Measurements from ENCODE around the gene CENPS. TPM values are rescaled to one million over a fixed set of nuclear protein-coding genes. Genes with fewer than 3 reads are reported as not detected.
"Not testable (repeated sequence)": the region's sequence is repeated elsewhere in the genome, so short reads cannot be mapped to it uniquely, and the experiment has no call there.

CENPS gene
- total and polyA plus RNA-seq, 7 experiments from 2014 or later, result 5.4 to 13.2 (median 9.8) TPM

DNA sequence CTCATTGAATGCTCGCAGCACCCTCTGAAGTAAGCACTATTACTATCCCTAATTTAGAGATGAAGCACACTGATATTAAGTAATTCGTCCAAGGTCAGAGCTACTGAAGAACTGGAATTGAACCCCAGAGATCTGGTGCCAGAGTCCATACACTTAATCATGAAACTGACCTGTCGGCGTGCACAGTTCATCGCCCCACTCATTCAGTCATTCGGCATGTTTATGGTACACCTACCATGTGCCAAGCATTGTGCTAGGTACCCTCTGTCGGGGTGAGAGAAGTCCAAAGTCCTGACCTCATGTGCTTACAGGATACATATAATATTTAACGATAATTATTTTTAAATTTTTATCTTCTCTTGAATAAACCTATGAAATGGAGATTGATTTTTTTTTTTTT, 5.6 kb upstream of the CENPS start:
- ChIA-PET CTCF (interaction anchor here (0.7 to 1.0 kb wide), 2 partner anchors 84 to 215 kb away, joined by 3 read pairs; no protein-coding TSS in a partner anchor), POLR2A (no interaction called here)
- Histone ChIP-seq H3K4me3 (ENCODE audit: low read length) (no peak overlapping the region), H3K36me3 (ENCODE audit: control insufficient read depth in 2 of 3, insufficient read depth in 3 of 3, low read length in 3 of 3) (peaks cover 0 to 10% (median 0%) of the 10 kb centered on the region in 3 experiments), H3K27me3 (ENCODE audit: control insufficient read depth in 2 of 2, insufficient read depth in 2 of 2, low read length in 2 of 2) (no peaks in the 10 kb centered on the region), H3K9me3 (ENCODE audit: control insufficient read depth in 2 of 3, low read length in 3 of 3) (no peaks in the 10 kb centered on the region), H3K4me1 (ENCODE audit: control insufficient read depth in 2 of 2, insufficient read depth in 2 of 2, low read length in 2 of 2) (peaks cover 0 to 3% of the 10 kb centered on the region in 2 donors), H3K27ac (ENCODE audit: low read depth, low read length) (no peak overlapping the region)
- peaks cover 3 to 10% (median 3%) of the 10 kb centered on the region in 5 donors for H3K36me3 Mint-ChIP-seq
- ATAC-seq (no peak), DNase-seq (no peak)
- H3K4me1 Mint-ChIP-seq, result peaks cover 0 to 10% (median 4%) of the 10 kb centered on the region in 7 donors
- H3K27me3 Mint-ChIP-seq, result no peaks in the 10 kb centered on the region
- H3K27ac Mint-ChIP-seq, result no peak overlapping the region
- intact Hi-C loops (cut with micrococcal nuclease), result loop anchor here in 1 of 2 donors (1.0 kb wide), 1 partner anchor 47 kb away; no protein-coding TSS in a partner anchor
- H3K4me3 Mint-ChIP-seq, result no peak overlapping the region
- no peaks in the 10 kb centered on the region for H3K9me3 Mint-ChIP-seq

DNA sequence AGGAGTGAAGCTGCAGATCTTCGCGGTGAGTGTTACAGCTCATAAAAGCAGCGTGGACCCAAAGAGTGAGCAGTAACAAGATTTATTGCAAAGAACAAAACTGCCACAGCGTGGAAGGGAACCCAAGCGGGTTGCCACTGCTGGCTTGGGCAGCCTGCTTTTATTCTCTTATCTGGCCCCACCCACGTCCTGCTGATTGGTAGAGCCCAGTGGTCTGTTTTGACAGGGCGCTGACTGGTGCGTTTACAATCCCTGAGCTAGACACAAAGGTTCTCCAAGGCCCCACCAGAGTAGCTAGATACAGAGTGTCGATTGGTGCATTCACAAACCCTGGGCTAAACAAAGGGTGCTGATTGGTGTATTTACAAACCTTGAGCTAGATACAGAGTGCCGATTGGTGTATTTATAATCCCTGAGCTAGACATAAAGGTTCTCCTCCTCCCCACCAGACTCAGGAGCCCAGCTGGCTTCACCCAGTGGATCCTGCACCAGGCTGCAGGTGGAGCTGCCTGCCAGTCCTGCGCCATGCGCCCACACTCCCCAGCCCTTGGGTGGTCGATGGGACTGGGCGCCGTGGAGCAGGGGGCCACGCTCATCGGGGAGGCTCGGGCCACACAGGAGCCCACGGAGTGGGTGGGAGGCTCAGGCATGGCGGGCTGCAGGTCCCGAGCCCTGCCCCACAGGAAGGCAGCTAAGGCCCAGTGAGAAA, 4.3 kb upstream of the CENPS start:
- H3K9me3 Mint-ChIP-seq; DNase-seq; intact Hi-C loops (cut with micrococcal nuclease); H3K27me3 ChIP-seq (ENCODE audit: control insufficient read depth in 2 of 2, insufficient read depth in 2 of 2, low read length in 2 of 2); H3K4me1 ChIP-seq (ENCODE audit: control insufficient read depth in 2 of 2, insufficient read depth in 2 of 2, low read length in 2 of 2); H3K36me3 ChIP-seq (ENCODE audit: control insufficient read depth in 2 of 3, insufficient read depth in 3 of 3, low read length in 3 of 3); H3K27me3 Mint-ChIP-seq; POLR2A ChIA-PET; ATAC-seq; H3K9me3 ChIP-seq (ENCODE audit: control insufficient read depth in 2 of 3, low read length in 3 of 3); H3K27ac ChIP-seq (ENCODE audit: low read depth, low read length); H3K4me3 Mint-ChIP-seq; H3K4me3 ChIP-seq (ENCODE audit: low read length); H3K36me3 Mint-ChIP-seq: not testable (repeated sequence)
- Mint-ChIP-seq H3K4me1 (peaks cover 0 to 17% (median 14%) of the 10 kb centered on the region in 7 donors), H3K27ac (peak overlapping the region in 1 of 9 donors; percentile 9)
- CTCF ChIA-PET, result interaction anchor here (1.2 to 1.5 kb wide), 2 partner anchors 216 to 439 kb away, joined by 3 read pairs; partner anchors contain the start of gene KIF1B

DNA sequence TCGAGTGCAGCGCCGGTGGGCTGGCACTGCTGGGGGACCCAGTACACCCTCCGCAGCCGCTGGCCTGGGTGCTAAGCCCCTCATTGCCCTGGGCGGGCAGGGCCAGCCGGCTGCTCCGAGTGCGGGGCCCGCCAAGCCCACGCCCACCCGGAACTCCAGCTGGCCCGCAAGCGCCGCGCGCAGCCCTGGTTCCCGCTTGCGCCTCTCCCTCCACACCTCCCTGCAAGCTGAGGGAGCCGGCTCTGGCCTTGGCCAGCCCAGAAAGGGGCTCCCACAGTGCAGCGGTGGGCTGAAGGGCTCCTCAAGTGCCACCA, 3.7 kb upstream of the CENPS start:
- H3K27me3 Mint-ChIP-seq; H3K27ac ChIP-seq (ENCODE audit: low read depth, low read length); ATAC-seq; H3K4me1 ChIP-seq (ENCODE audit: control insufficient read depth in 2 of 2, insufficient read depth in 2 of 2, low read length in 2 of 2); H3K36me3 ChIP-seq (ENCODE audit: control insufficient read depth in 2 of 3, insufficient read depth in 3 of 3, low read length in 3 of 3); H3K9me3 ChIP-seq (ENCODE audit: control insufficient read depth in 2 of 3, low read length in 3 of 3); H3K27ac Mint-ChIP-seq; intact Hi-C loops (cut with micrococcal nuclease); H3K4me3 Mint-ChIP-seq; H3K36me3 Mint-ChIP-seq; H3K4me3 ChIP-seq (ENCODE audit: low read length); H3K9me3 Mint-ChIP-seq; POLR2A ChIA-PET; H3K27me3 ChIP-seq (ENCODE audit: control insufficient read depth in 2 of 2, insufficient read depth in 2 of 2, low read length in 2 of 2); DNase-seq: not testable (repeated sequence)
- CTCF ChIA-PET, result interaction anchor here (1.2 to 1.5 kb wide), 2 partner anchors 216 to 439 kb away, joined by 3 read pairs; partner anchors contain the start of gene KIF1B
- peaks cover 0 to 22% (median 20%) of the 10 kb centered on the region in 7 donors for H3K4me1 Mint-ChIP-seq

DNA sequence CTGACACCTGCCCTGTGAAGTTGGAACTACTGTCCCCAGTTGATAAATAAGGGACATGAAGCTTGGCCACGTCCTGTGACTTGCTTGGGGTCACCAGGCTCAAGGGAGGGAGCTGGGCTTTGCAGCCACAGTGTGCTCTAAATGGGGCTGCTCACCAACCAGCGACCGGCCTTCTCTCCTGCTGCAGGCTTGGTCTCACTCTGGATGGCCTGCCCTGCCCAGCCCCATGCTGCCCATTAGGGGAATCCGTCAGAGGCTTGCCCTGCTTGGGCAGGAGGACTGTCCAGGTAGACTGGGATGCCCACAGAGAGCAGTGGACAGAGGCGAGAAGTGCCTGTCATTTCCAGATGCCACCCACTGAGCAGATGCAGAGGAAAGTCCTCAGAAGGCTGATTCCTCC, 1.2 kb upstream of the CENPS start:
- H3K4me1 Mint-ChIP-seq, result peaks cover 0 to 26% (median 20%) of the 10 kb centered on the region in 7 donors
- H3K4me3 Mint-ChIP-seq, result peak overlapping the region in 5 of 10 donors; percentile 17 to 94 (median 90)
- DNase-seq (no peak), ATAC-seq (no peak)
- Histone ChIP-seq H3K4me3 (ENCODE audit: low read length) (no peak overlapping the region), H3K27ac (ENCODE audit: low read depth, low read length) (no peak overlapping the region), H3K4me1 (ENCODE audit: control insufficient read depth in 2 of 2, insufficient read depth in 2 of 2, low read length in 2 of 2) (peaks cover 3 to 8% of the 10 kb centered on the region in 2 donors), H3K27me3 (ENCODE audit: control insufficient read depth in 2 of 2, insufficient read depth in 2 of 2, low read length in 2 of 2) (no peaks in the 10 kb centered on the region), H3K36me3 (ENCODE audit: control insufficient read depth in 2 of 3, insufficient read depth in 3 of 3, low read length in 3 of 3) (no peaks in the 10 kb centered on the region), H3K9me3 (ENCODE audit: control insufficient read depth in 2 of 3, low read length in 3 of 3) (no peaks in the 10 kb centered on the region)
- H3K36me3 Mint-ChIP-seq, result no peaks in the 10 kb centered on the region
- intact Hi-C loops (cut with micrococcal nuclease), result loop anchor here (1.0 to 2.0 kb wide), 7 partner anchors 31 to 554 kb away; partner anchors contain the start of genes KIF1B (in 2 of the 2) and UBE4B (in 1 of the 2)
- CTCF ChIA-PET, result interaction anchor here (0.6 to 4.1 kb wide), 9 partner anchors 8 to 555 kb away, joined by 3 to 41 read pairs (median 5); partner anchors contain the start of gene KIF1B
- POLR2A ChIA-PET, result interaction anchor here (1.9 kb wide), 1 partner anchor 219 kb away, joined by 10 read pairs; the partner anchor contains the start of gene KIF1B
- no peaks in the 10 kb centered on the region for H3K9me3 Mint-ChIP-seq
- peak overlapping the region in 4 of 9 donors; percentile 13 to 91 (median 84) for H3K27ac Mint-ChIP-seq
- peaks cover 0 to 2% (median 0%) of the 10 kb centered on the region in 5 donors for H3K27me3 Mint-ChIP-seq

DNA sequence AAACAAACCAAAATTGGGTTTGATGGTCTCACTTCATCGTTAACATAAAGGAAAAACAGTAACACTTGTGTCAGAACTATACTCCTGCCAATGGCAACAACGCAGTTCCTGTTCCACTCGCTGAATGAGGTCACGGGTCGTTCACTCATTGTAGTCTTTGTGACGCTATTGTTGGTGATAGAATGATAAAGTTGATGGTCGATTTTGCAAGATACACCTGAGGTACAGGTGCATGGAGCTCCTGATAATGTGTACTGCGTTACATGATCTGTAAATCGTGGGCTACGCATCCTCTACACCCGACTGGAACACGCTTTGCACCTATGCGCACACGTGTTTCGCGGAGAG, 391 bp upstream of the CENPS start:
- intact Hi-C loops (cut with micrococcal nuclease), result loop anchor here (1.0 to 5.0 kb wide), 7 partner anchors 32 to 520 kb away; partner anchors contain the start of genes DFFA (in 2 of the 2), UBE4B (in 2 of the 2) and CTNNBIP1 (in 1 of the 2)
- H3K27me3 ChIP-seq (ENCODE audit: control insufficient read depth in 2 of 2, insufficient read depth in 2 of 2, low read length in 2 of 2), result no peaks in the 10 kb centered on the region
- peak overlapping the region; percentile 88 for H3K27ac ChIP-seq (ENCODE audit: low read depth, low read length)
- Mint-ChIP-seq H3K4me3 (peak overlapping the region; percentile 82 to 98 (median 88)), H3K27ac (peak overlapping the region; percentile 66 to 96 (median 91)), H3K4me1 (peaks cover 0 to 26% (median 20%) of the 10 kb centered on the region in 7 donors), H3K9me3 (no peaks in the 10 kb centered on the region), H3K36me3 (no peaks in the 10 kb centered on the region), H3K27me3 (peaks cover 0 to 2% (median 0%) of the 10 kb centered on the region in 5 donors)
- H3K36me3 ChIP-seq (ENCODE audit: control insufficient read depth in 2 of 3, insufficient read depth in 3 of 3, low read length in 3 of 3), result no peaks in the 10 kb centered on the region
- peak in 1 of 9 donors; percentile 62 for DNase-seq
- CTCF ChIA-PET, result interaction anchor here (0.6 to 4.1 kb wide), 13 partner anchors 12 to 575 kb away, joined by 3 to 41 read pairs (median 5); partner anchors contain the start of gene KIF1B
- H3K4me1 ChIP-seq (ENCODE audit: control insufficient read depth in 2 of 2, insufficient read depth in 2 of 2, low read length in 2 of 2), result peaks cover 3 to 8% of the 10 kb centered on the region in 2 donors
- H3K4me3 ChIP-seq (ENCODE audit: low read length), result peak overlapping the region; percentile 97
- H3K9me3 ChIP-seq (ENCODE audit: control insufficient read depth in 2 of 3, low read length in 3 of 3), result no peaks in the 10 kb centered on the region
- peak; percentile 6 for ATAC-seq
- POLR2A ChIA-PET, result interaction anchor here (1.3 to 2.2 kb wide), 6 partner anchors 13 to 220 kb away, joined by 3 to 10 read pairs (median 6); partner anchors contain the start of genes KIF1B, PEX14 and PGD

DNA sequence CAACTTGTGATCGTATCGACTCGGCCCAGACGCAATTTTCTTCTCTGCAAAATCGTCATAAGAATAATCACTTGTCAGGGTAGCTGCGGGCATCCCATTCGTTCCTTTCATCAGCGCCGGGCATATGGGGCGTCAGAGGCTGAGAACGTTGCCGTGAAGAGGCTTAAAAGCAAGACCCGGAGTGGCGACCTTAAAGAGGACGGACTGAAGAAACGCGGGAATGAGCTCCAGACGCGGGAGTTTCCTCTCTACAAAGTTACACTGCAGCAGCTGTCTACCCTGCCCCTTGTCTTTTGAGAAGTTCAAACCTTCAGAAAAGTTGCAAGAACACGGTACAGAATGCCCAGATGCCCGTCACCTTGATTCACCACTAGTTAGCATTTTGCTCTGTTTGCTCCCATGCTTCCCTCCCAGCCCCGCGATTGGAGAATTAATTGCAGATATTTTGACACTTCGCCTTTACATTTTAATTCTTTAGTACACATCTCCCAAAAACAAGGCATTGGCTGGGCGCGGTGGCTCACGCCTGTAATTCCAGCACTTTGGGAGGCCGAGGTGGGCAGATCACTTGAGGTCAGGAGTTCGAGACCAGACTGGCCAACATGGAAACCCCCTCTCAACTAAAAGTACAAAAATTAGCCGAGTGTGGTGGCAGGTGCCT, 967 bp downstream of the CENPS start:
- no peaks in the 10 kb centered on the region for H3K36me3 Mint-ChIP-seq
- peaks cover 0 to 26% (median 20%) of the 10 kb centered on the region in 7 donors for H3K4me1 Mint-ChIP-seq

More for the DNA sequence above, 967 bp downstream of the CENPS start:
- Mint-ChIP-seq H3K4me3 (peak overlapping the region; percentile 82 to 98 (median 88)), H3K27me3 (peaks cover 0 to 2% (median 0%) of the 10 kb centered on the region in 5 donors), H3K9me3 (no peaks in the 10 kb centered on the region), H3K27ac (peak overlapping the region; percentile 66 to 96 (median 92))
- H3K27ac ChIP-seq (ENCODE audit: low read depth, low read length), result peak overlapping the region; percentile 88
- DNase-seq (peak in 2 of 9 donors; percentile 22 to 33), ATAC-seq (no peak)
- H3K4me1 ChIP-seq (ENCODE audit: control insufficient read depth in 2 of 2, insufficient read depth in 2 of 2, low read length in 2 of 2), result peaks cover 3 to 8% of the 10 kb centered on the region in 2 donors
- no peaks in the 10 kb centered on the region for H3K27me3 ChIP-seq (ENCODE audit: control insufficient read depth in 2 of 2, insufficient read depth in 2 of 2, low read length in 2 of 2)
- peak overlapping the region; percentile 97 for H3K4me3 ChIP-seq (ENCODE audit: low read length)
- intact Hi-C loops (cut with micrococcal nuclease), result loop anchor here in 1 of 2 donors (5.0 kb wide), 1 partner anchor 436 kb away; no protein-coding TSS in a partner anchor
- POLR2A ChIA-PET, result interaction anchor here (0.6 to 2.2 kb wide), 7 partner anchors 12 to 713 kb away, joined by 3 to 8 read pairs (median 3); partner anchors contain the start of gene PEX14
- no peaks in the 10 kb centered on the region for H3K36me3 ChIP-seq (ENCODE audit: control insufficient read depth in 2 of 3, insufficient read depth in 3 of 3, low read length in 3 of 3)
- CTCF ChIA-PET, result interaction anchor here (0.9 to 4.1 kb wide), 6 partner anchors 35 to 555 kb away, joined by 3 to 41 read pairs (median 4); partner anchors contain the start of gene KIF1B
- no peaks in the 10 kb centered on the region for H3K9me3 ChIP-seq (ENCODE audit: control insufficient read depth in 2 of 3, low read length in 3 of 3)
